T follicular helper cell (primary cell): ENCODE results near the gene MAS1.
"Not testable (repeated sequence)": the region's sequence is repeated elsewhere in the genome, so short reads cannot be mapped to it uniquely, and the experiment has no call there.

ENCODE experiments used
- DNase-seq: peaks from one replicate; pipeline ENCODE4 v3.0.0-alpha.2; 2020; ENCODE audit warnings: low read depth

MAS1 gene

GRCh38 chr6:159919011-159919511 is 28.3 kb downstream of the MAS1 start:
- no peak for DNase-seq

DNA sequence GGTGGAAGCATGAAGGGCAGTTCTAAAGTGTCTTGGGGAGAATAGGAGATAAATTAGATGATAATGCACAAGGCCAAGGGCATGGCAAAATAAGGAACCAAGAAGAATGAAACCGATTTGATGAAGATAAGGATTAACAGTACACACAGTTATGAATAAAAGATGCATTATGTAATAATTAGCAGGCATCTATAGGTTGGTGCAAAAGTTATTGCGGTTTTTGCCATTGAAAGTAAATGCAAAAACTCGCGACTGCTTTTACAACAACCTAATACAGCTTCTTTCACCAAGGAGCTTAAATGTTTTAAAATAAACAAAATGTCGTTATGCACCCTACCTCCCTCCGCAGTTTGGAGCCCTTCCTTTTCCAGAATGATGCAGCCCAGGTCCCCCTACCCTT is 29.0 kb downstream of the MAS1 start:
- no peak for DNase-seq

- DNase-seq: not testable (repeated sequence)
Measured at GRCh38 chr6:159924150-159924549, 33.4 kb downstream of the MAS1 start.

- no peak for DNase-seq
Measured at GRCh38 chr6:159926542-159927203, 35.9 kb downstream of the MAS1 start.

GRCh38 chr6:159929819-159930218 is 39.0 kb downstream of the MAS1 start:
- peak; percentile 50 for DNase-seq

GRCh38 chr6:159931112-159931511 is 40.3 kb downstream of the MAS1 start:
- DNase-seq: no peak

DNA sequence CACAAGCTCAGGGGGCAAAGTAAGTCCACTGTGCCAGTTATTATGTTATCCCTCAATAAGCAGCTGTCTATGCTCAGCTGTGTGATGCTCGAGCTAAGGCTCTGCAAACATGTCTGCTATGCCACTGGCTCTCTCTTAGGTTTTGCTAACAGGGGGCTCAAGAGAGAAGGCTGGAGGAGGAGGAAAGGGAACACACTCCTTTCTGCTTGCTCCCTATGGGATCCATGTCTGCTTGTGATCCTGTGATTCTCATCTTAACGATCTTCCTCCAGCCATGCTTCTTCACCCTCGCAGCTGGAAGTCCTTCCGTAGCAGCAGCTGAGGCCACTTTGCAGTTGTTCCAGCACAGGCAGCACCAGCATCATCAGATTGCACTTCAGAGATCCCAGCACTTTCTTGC is 41.1 kb downstream of the MAS1 start:
- no peak for DNase-seq

GRCh38 chr6:159933077-159933476 is 42.3 kb downstream of the MAS1 start:
- no peak for DNase-seq

- DNase-seq: no peak
Measured at GRCh38 chr6:159934181-159934580, 43.4 kb downstream of the MAS1 start.

DNA sequence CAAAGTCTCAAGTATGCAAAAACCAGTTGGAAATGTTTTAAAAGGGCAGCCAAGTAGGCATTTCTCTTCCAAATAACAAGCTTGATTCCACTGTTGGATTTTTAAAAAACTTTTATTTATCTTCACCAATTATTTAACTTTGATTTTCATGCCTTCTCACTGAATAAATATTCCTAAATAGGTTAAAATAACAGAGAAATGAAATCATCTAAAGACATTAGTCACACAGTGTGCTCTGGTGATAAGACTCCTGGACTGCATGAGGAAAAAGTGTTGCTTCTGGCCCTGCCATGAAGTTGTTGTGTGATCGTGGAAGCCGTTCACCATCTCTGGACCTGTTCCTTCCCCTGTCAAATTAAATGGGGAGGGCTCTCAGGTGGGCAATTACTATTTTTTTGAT is 44.3 kb downstream of the MAS1 start:
- DNase-seq: no peak

DNA sequence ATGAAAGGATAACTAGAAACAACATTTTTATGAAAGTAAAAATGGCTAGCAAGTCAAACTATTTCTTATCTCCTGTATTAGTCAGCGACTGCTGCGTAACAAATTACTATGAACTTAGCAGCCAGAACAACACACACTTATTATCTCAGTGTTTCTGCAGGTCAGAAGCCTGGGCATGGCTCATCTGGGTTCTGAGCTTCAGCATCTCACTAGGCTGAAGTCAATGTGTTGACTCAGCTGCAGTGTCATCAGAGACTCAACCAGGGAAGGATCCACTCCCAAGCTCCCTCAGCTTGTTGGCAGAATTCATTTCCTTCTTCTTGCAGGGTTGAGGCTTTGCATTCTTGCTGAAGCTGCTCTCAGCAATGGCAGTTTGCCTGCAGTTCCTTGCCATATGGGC is 44.8 kb downstream of the MAS1 start:
- DNase-seq: no peak

DNA sequence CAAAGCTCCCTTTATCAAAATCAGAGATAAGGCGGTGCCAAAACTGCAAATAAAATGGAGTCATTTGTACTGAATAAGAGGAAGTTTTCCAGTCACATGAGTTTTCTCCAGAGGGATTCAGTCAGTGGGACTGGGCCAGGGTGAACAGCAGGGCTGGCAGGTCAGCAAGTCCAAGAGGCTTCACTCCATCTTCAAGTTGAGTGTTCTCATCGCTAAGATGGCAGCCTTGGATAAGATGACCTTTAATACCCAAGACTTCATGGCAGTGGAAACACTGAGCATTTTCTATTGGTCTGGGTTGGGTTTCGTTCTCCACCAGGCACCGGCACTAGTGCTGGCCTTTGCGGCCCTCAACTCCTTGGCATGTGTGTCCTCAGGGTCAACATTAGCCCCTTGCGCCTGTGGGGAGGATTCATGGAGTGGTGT is 48.8 kb downstream of the MAS1 start:
- no peak for DNase-seq
